Uterus (tissue), 2 donors: Measurements from ENCODE around the gene NTRK3.

Source experiments
- CTCF ChIP-seq, 4 experiments: fragments of 200-600 bp in 2 of 4; fragments of 450-650 bp in 2 of 4; sonication (generic) in 2 of 4; IDR thresholded peaks; one replicate each; pipeline ENCODE4 v1.5.1; 2016 to 2019; ENCODE audit warnings: antibody characterized with exemption in 4 of 4, mild to moderate bottlenecking in 2 of 4, moderate library complexity in 1 of 4
- POLR2A ChIP-seq, 2 donors: fragments of 450-650 bp; IDR thresholded peaks; one replicate each; pipeline ENCODE4 v1.6.1; 2016; ENCODE audit warnings: antibody characterized with exemption in 2 of 2, mild to moderate bottlenecking in 1 of 2, moderate library complexity in 1 of 2

DNA sequence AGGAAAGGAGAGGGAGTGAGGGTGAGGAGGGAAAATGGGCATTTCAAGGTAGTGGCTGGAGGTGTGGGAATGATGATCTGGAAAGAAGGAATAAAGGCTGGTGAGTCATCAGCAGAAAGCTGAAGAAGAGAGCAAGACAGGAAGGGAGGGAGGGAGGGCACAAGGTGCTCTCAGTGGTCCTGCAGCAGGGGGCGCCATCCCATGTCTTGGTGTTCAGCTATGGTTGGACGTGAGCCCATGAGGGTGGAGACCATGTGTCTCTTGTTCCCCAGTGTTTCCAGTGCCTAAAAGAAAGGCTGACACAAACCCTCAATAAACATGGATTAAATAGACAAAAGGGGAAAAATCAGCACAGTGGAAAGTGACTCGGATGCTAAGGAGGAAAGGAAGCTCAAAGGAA, 228.5 kb downstream of the NTRK3 start:
- TF ChIP-seq CTCF (IDR thresholded peaks at IDR 0.05), result no peak
- TF ChIP-seq POLR2A (IDR thresholded peaks at IDR 0.05), result no peak
